Measurements from ENCODE around the gene ZDHHC17.

Gene ZDHHC17

GRCh38 chr12:76804435-76804976 lies 40.6 kb downstream of the ZDHHC17 start:
- Histone ChIP-seq H3K36me3 (ENCODE audit: insufficient read depth, low read length) (peaks cover 43% of the 10 kb centered on the region), H3K79me2 (ENCODE audit: insufficient read depth, low read length) (no peaks in the 10 kb centered on the region)

GRCh38 chr12:76810671-76811419 lies 46.9 kb downstream of the ZDHHC17 start:
- H3K79me2 ChIP-seq (ENCODE audit: insufficient read depth, low read length): no peaks in the 10 kb centered on the region
- H3F3A ChIP-seq (ENCODE audit: insufficient read depth, low read length): no peaks in the 10 kb centered on the region
- H3K9me2 ChIP-seq (ENCODE audit: low read depth, low read length): no peaks in the 10 kb centered on the region
- no peak overlapping the region for H3K27ac ChIP-seq (ENCODE audit: low read depth, low read length, poor library complexity, severe bottlenecking)
- H4K20me1 ChIP-seq (ENCODE audit: insufficient read depth, low read length): no peaks in the 10 kb centered on the region
- H3K4me3 ChIP-seq (ENCODE audit: low read depth, low read length, poor library complexity, severe bottlenecking): no peak overlapping the region
- no peaks in the 10 kb centered on the region for H3K9me3 ChIP-seq (ENCODE audit: low read length)
- no peak overlapping the region for H3K4me2 ChIP-seq (ENCODE audit: low read length)
- no peak overlapping the region for H2AFZ ChIP-seq (ENCODE audit: low read length)
- H3K36me3 ChIP-seq (ENCODE audit: insufficient read depth, low read length): peaks cover 38% of the 10 kb centered on the region; the same call in 1 of the 2 replicates
- H3K4me1 ChIP-seq (ENCODE audit: insufficient read depth, low read length, severe bottlenecking): no peaks in the 10 kb centered on the region
- no peak overlapping the region for H3K9ac ChIP-seq (ENCODE audit: low read length)
- H3K27me3 ChIP-seq (ENCODE audit: insufficient read depth, low read length): no peaks in the 10 kb centered on the region
- no peak for TF ChIP-seq CTCF (IDR thresholded peaks at IDR 0.05; ENCODE audit: low read length)
- no peak for TF ChIP-seq EZH2 (IDR thresholded peaks at IDR 0.05; ENCODE audit: borderline replicate concordance, low read length)

More at GRCh38 chr12:76804435-76804976, 40.6 kb downstream of the ZDHHC17 start:
- no peak for TF ChIP-seq CTCF (IDR thresholded peaks at IDR 0.05; ENCODE audit: low read length)
- no peak for TF ChIP-seq EZH2 (IDR thresholded peaks at IDR 0.05; ENCODE audit: borderline replicate concordance, low read length)
- no peaks in the 10 kb centered on the region for H3K4me1 ChIP-seq (ENCODE audit: insufficient read depth, low read length, severe bottlenecking)
- H2AFZ ChIP-seq (ENCODE audit: low read length): no peak overlapping the region
- H3K9me3 ChIP-seq (ENCODE audit: low read length): peaks cover 3% of the 10 kb centered on the region; the same call in 1 of the 2 replicates
- H4K20me1 ChIP-seq (ENCODE audit: insufficient read depth, low read length): no peaks in the 10 kb centered on the region
- H3K9ac ChIP-seq (ENCODE audit: low read length): no peak overlapping the region
- no peaks in the 10 kb centered on the region for H3F3A ChIP-seq (ENCODE audit: insufficient read depth, low read length)
- no peaks in the 10 kb centered on the region for H3K9me2 ChIP-seq (ENCODE audit: low read depth, low read length)
- H3K27me3 ChIP-seq (ENCODE audit: insufficient read depth, low read length): no peaks in the 10 kb centered on the region
- no peak overlapping the region for H3K27ac ChIP-seq (ENCODE audit: low read depth, low read length, poor library complexity, severe bottlenecking)
- no peak overlapping the region for H3K4me3 ChIP-seq (ENCODE audit: low read depth, low read length, poor library complexity, severe bottlenecking)
- no peak overlapping the region for H3K4me2 ChIP-seq (ENCODE audit: low read length)

- no peak overlapping the region for H2AFZ ChIP-seq (ENCODE audit: low read length)
- H3K36me3 ChIP-seq (ENCODE audit: insufficient read depth, low read length): peaks cover 34% of the 10 kb centered on the region
Observed at GRCh38 chr12:76811976-76812375, 48.1 kb downstream of the ZDHHC17 start.

More at GRCh38 chr12:76811976-76812375, 48.1 kb downstream of the ZDHHC17 start:
- Histone ChIP-seq H3K4me1 (ENCODE audit: insufficient read depth, low read length, severe bottlenecking) (no peaks in the 10 kb centered on the region), H3K9me2 (ENCODE audit: low read depth, low read length) (no peaks in the 10 kb centered on the region), H3K4me3 (ENCODE audit: low read depth, low read length, poor library complexity, severe bottlenecking) (no peak overlapping the region), H3K4me2 (ENCODE audit: low read length) (no peak overlapping the region), H3K27ac (ENCODE audit: low read depth, low read length, poor library complexity, severe bottlenecking) (no peak overlapping the region), H3K9ac (ENCODE audit: low read length) (no peak overlapping the region), H4K20me1 (ENCODE audit: insufficient read depth, low read length) (no peaks in the 10 kb centered on the region), H3F3A (ENCODE audit: insufficient read depth, low read length) (no peaks in the 10 kb centered on the region), H3K9me3 (ENCODE audit: low read length) (no peaks in the 10 kb centered on the region), H3K27me3 (ENCODE audit: insufficient read depth, low read length) (no peaks in the 10 kb centered on the region), H3K79me2 (ENCODE audit: insufficient read depth, low read length) (no peaks in the 10 kb centered on the region)
- TF ChIP-seq CTCF (IDR thresholded peaks at IDR 0.05; ENCODE audit: low read length): no peak
- no peak for TF ChIP-seq EZH2 (IDR thresholded peaks at IDR 0.05; ENCODE audit: borderline replicate concordance, low read length)
